H1 (cell line): ENCODE measurements around the gene NDUFA12. TPM values are rescaled to one million over a fixed set of nuclear protein-coding genes. Genes with fewer than 3 reads are reported as not detected.

Source experiments
- CTCF ChIA-PET: fragments of 300-600 bp; sonication (Branson Sonifier 250); formaldehyde crosslinking; loops from one replicate; lab custom pipeline; 2021; ENCODE audit not compliant: partially characterized antibody; lab: Charles Lee
- POLR2A ChIA-PET: fragments of 300-600 bp; sonication (Branson Sonifier 250); formaldehyde crosslinking; loops from one replicate; lab custom pipeline; 2021; ENCODE audit warnings: inconsistent platforms; ENCODE audit not compliant: partially characterized antibody; lab: Charles Lee
- DNase-seq, 2 experiments: peaks; one replicate each; pipeline versions ENCODE4 v3.0.0 to v3.0.0-alpha.2; 2010 to 2022; ENCODE audit warnings: low spot score in 2 of 2, low read depth in 1 of 2, mixed read lengths in 1 of 2
- FAIRE-seq: peaks from 2 replicates; lab custom pipeline; 2011; peaks lifted over from hg19 to GRCh38; lab: Jason Lieb, UNC
- H2AFZ ChIP-seq: 2 replicates; pipeline ENCODE4 v1.8.1; 2012; ENCODE audit warnings: low read length, inconsistent platforms
- H2AK5ac ChIP-seq: 2 replicates; pipeline ENCODE4 v1.6.1; 2013; ENCODE audit warnings: low read depth, low read length
- H2BK120ac ChIP-seq: replicated peaks from 2 replicates; pipeline ENCODE3; 2013; ENCODE audit warnings: low read depth, low read length, inconsistent platforms
- H2BK12ac ChIP-seq: 2 replicates; pipeline ENCODE4 v1.6.1; 2013; ENCODE audit warnings: low read depth, low read length
- H2BK15ac ChIP-seq: 2 replicates; pipeline ENCODE4 v1.6.1; 2013; ENCODE audit warnings: low read length
- H2BK20ac ChIP-seq: 2 replicates; pipeline ENCODE4 v1.6.1; 2013; ENCODE audit warnings: low read length
- H2BK5ac ChIP-seq: 2 replicates; pipeline ENCODE4 v1.6.1; 2013; ENCODE audit warnings: low read depth, low read length
- H3K14ac ChIP-seq: 2 replicates; pipeline ENCODE4 v1.6.1; 2013; ENCODE audit warnings: inconsistent platforms; ENCODE audit not compliant: insufficient read length
- H3K18ac ChIP-seq: 2 replicates; pipeline ENCODE4 v1.6.1; 2013; ENCODE audit warnings: low read length; ENCODE audit errors: extremely low read depth
- H3K23ac ChIP-seq: 2 replicates; pipeline ENCODE4 v1.6.1; 2013; ENCODE audit warnings: inconsistent platforms; ENCODE audit not compliant: insufficient read length
- H3K23me2 ChIP-seq: 2 replicates; pipeline ENCODE4 v1.6.1; 2013; ENCODE audit warnings: low read depth, low read length
- H3K27ac ChIP-seq: 2 replicates; pipeline ENCODE4 v1.6.1; 2011; ENCODE audit warnings: low read depth, low read length, inconsistent platforms
- H3K27me3 ChIP-seq, 4 experiments: replicated peaks in 1 of 4; 1 replicate in 1 of 4; 2 replicates in 3 of 4; pipeline versions ENCODE4 v1.6.1 to v1.8.1; 2011 to 2013; ENCODE audit warnings: low read length in 3 of 4, mild to moderate bottlenecking in 3 of 4, inconsistent platforms in 2 of 4, mixed read lengths in 2 of 4, moderate library complexity in 1 of 4; ENCODE audit not compliant: control insufficient read depth in 3 of 4, insufficient read depth in 3 of 4; ENCODE audit errors: extremely low read depth in 1 of 4
- H3K36me3 ChIP-seq, 4 experiments: 2 replicates each; pipeline versions ENCODE4 v1.6.1 to v1.8.1; 2011 to 2013; ENCODE audit warnings: mild to moderate bottlenecking in 4 of 4, low read length in 3 of 4, moderate library complexity in 2 of 4, control low read depth in 1 of 4, inconsistent platforms in 1 of 4; ENCODE audit not compliant: insufficient read depth in 4 of 4, control insufficient read depth in 2 of 4
- H3K4ac ChIP-seq: replicated peaks from 2 replicates; pipeline ENCODE3; 2013; ENCODE audit warnings: low read length, low read depth, mixed read lengths, inconsistent platforms; ENCODE audit not compliant: insufficient read length
- H3K4me1 ChIP-seq, 4 experiments: replicated peaks in 1 of 4; 1 replicate in 1 of 4; 2 replicates in 3 of 4; pipeline versions ENCODE4 v1.6.1 to v1.8.1; 2011 to 2013; ENCODE audit warnings: low read length in 3 of 4, inconsistent platforms in 2 of 4, mixed read lengths in 1 of 4; ENCODE audit not compliant: insufficient read depth in 4 of 4, control insufficient read depth in 3 of 4
- H3K4me2 ChIP-seq, 2 experiments: 2 replicates each; pipeline versions ENCODE4 v1.6.1 to v1.8.1; 2011 to 2013; ENCODE audit warnings: low read depth in 2 of 2, low read length in 2 of 2, control low read depth in 1 of 2, inconsistent platforms in 1 of 2, mild to moderate bottlenecking in 1 of 2; ENCODE audit not compliant: insufficient read depth in 1 of 2
- H3K4me3 ChIP-seq, 4 experiments: fragments of 200-600, 300-600 bp in 1 of 4; sonication (generic), shearing (Covaris generic), sonication (Bioruptor Twin) in 1 of 4; 2 replicates each; pipeline versions ENCODE4 v1.5.1 to v1.8.1; 2011 to 2016; ENCODE audit warnings: low read length in 4 of 4, low read depth in 3 of 4, control low read depth in 2 of 4, inconsistent platforms in 2 of 4, mild to moderate bottlenecking in 2 of 4, mixed read lengths in 1 of 4, moderate library complexity in 1 of 4; ENCODE audit not compliant: insufficient read depth in 2 of 4; ENCODE audit errors: extremely low read depth in 1 of 4
- H3K56ac ChIP-seq: replicated peaks from 2 replicates; pipeline ENCODE3; 2013; ENCODE audit warnings: low read depth, mild to moderate bottlenecking, mixed read lengths, low read length, inconsistent platforms; ENCODE audit not compliant: insufficient read length
- H3K79me1 ChIP-seq: 2 replicates; pipeline ENCODE4 v1.6.1; 2013; ENCODE audit warnings: low read depth, low read length, control low read depth
- H3K79me2 ChIP-seq, 2 experiments: 2 replicates each; pipeline versions ENCODE4 v1.6.1 to v1.8.1; 2012 to 2013; ENCODE audit warnings: low read length in 2 of 2, mild to moderate bottlenecking in 2 of 2, inconsistent platforms in 1 of 2; ENCODE audit not compliant: insufficient read depth in 2 of 2, control insufficient read depth in 1 of 2
- H3K9ac ChIP-seq, 4 experiments: replicated peaks in 1 of 4; 1 replicate in 1 of 4; 2 replicates in 3 of 4; pipeline versions ENCODE4 v1.6.1 to v1.8.1; 2011 to 2013; ENCODE audit warnings: low read depth in 3 of 4, low read length in 3 of 4, control low read depth in 2 of 4, mild to moderate bottlenecking in 2 of 4, moderate library complexity in 2 of 4, inconsistent platforms in 1 of 4; ENCODE audit errors: extremely low read depth in 1 of 4
- H3K9me3 ChIP-seq, 2 experiments: 2 replicates each; pipeline versions ENCODE4 v1.6.1 to v1.8.1; 2012 to 2013; ENCODE audit warnings: mild to moderate bottlenecking in 2 of 2, moderate library complexity in 2 of 2, control low read depth in 1 of 2, inconsistent platforms in 1 of 2, low read depth in 1 of 2, low read length in 1 of 2, mixed read lengths in 1 of 2; ENCODE audit not compliant: insufficient read depth in 2 of 2
- H4K20me1 ChIP-seq, 2 experiments: replicated peaks in 1 of 2; 2 replicates each; pipeline versions ENCODE3 to v1.8.1; 2011 to 2013; ENCODE audit warnings: inconsistent platforms in 2 of 2, low read length in 2 of 2, mild to moderate bottlenecking in 1 of 2; ENCODE audit not compliant: insufficient read depth in 2 of 2, control insufficient read depth in 1 of 2
- H4K5ac ChIP-seq: 2 replicates; pipeline ENCODE4 v1.6.1; 2013; ENCODE audit warnings: low read length, low read depth, mixed read lengths, inconsistent platforms; ENCODE audit not compliant: insufficient read length
- H4K8ac ChIP-seq: 2 replicates; pipeline ENCODE4 v1.8.0; 2013; ENCODE audit warnings: mild to moderate bottlenecking, moderate library complexity, low read length, inconsistent platforms; ENCODE audit not compliant: insufficient read depth; ENCODE audit errors: extremely low read depth
- H4K91ac ChIP-seq: replicated peaks from 2 replicates; pipeline ENCODE3; 2013; ENCODE audit warnings: low read length, mixed read lengths, inconsistent platforms; ENCODE audit not compliant: insufficient read length
- RFX5 ChIP-seq: IDR thresholded peaks from 2 replicates; pipeline ENCODE4 v1.6.1; 2011; ENCODE audit warnings: low read depth, low read length, improper control_type of control experiment, borderline replicate concordance
- WGBS, 2 experiments: shearing (Covaris generic) in 1 of 2; methylation state at CpG; one replicate each; pipeline versions ENCODE4 v1.1.6 to v1.1.7; 2013 to 2015; ENCODE audit warnings: low lambda C conversion rate in 2 of 2, mixed read lengths in 2 of 2, inconsistent platforms in 1 of 2, low coverage in 1 of 2, missing lambda C conversion rate in 1 of 2; ENCODE audit not compliant: insufficient replicate concordance in 2 of 2, insufficient coverage in 1 of 2, insufficient read length in 1 of 2; ENCODE audit errors: extremely low coverage in 1 of 2, missing lambda C conversion rate in 1 of 2; 5-methylcytosine and 5-hydroxymethylcytosine counted together
- polyA plus RNA-seq, 7 experiments: library from polyadenylated mRNA; depleted of rRNA in 3 of 7; stranded (reverse) in 5 of 7; unstranded in 2 of 7; fragments of >200 nt in 5 of 7; fragments of 200-250 nt in 2 of 7; gene quantifications; 1 replicate in 5 of 7; 2 replicates in 1 of 7; 4 replicates in 1 of 7; pipeline versions ENCODE4 v1.2.1 to v1.2.3, GENCODE V29; 2011 to 2013; ENCODE audit warnings: missing spikeins in 2 of 7, mixed read lengths in 2 of 7
- total RNA-seq: library from RNA; stranded (reverse); fragmentation: NEBNext Ultra II Directional; extraction: Animal tissue kit (Norgen Biotek cat#: 25700); gene quantifications from 2 replicates; pipeline ENCODE4 v1.2.1, GENCODE V29; 2021

NDUFA12 gene
- total and polyA plus RNA-seq, 2 of the 8 experiments (the other 6 are each of a cell fraction or from before 2014, with no cell fraction given), result 98.1 to 157 TPM

GRCh38 chr12:94987801-94988200 is 15.7 kb downstream of the NDUFA12 start:
- H4K8ac ChIP-seq, result no peak overlapping the region
- no peak overlapping the region for H3K56ac ChIP-seq
- H3K23me2 ChIP-seq, result no peaks in the 10 kb centered on the region
- H2BK5ac ChIP-seq, result no peak overlapping the region
- H3K4ac ChIP-seq, result no peak overlapping the region
- CTCF ChIA-PET, result interaction anchor here (0.8 to 1.8 kb wide), 2 partner anchors 16 to 86 kb away, joined by 3 to 5 read pairs; partner anchors contain the start of gene NR2C1
- POLR2A ChIA-PET, result interaction anchor here (1.2 kb wide), 1 partner anchor 96 kb away, joined by 3 read pairs; no protein-coding TSS in a partner anchor
- H2BK120ac ChIP-seq, result no peak overlapping the region
- no peak overlapping the region for H3K27ac ChIP-seq
- H3K9me3 ChIP-seq, result no peaks in the 10 kb centered on the region
- H3K36me3 ChIP-seq, result peaks cover 0 to 5% (median 3%) of the 10 kb centered on the region in 4 experiments; a peak in 5 of 8 replicates
- H3K18ac ChIP-seq, result no peak overlapping the region
- no peak overlapping the region for H3K4me2 ChIP-seq
- H3K4me3 ChIP-seq, result no peak overlapping the region
- no peak overlapping the region for H2AFZ ChIP-seq
- WGBS, 2 experiments, result 91% methylated on average over 2 of the region's 2 CpGs; no CpG with 5 or more reads in 1 of the 2 experiments
- H2BK12ac ChIP-seq, result no peak overlapping the region
- no peak overlapping the region for H4K5ac ChIP-seq
- no peak overlapping the region for H2AK5ac ChIP-seq
- DNase-seq, result no peak
- no peak for TF ChIP-seq RFX5
- TF ChIP-seq, all 59 proteins: peak for 0
- no peak overlapping the region for H3K9ac ChIP-seq
- H3K27me3 ChIP-seq, result no peaks in the 10 kb centered on the region
- peaks cover 0 to 6% (median 1%) of the 10 kb centered on the region in 4 experiments; a peak in 2 of 7 replicates for H3K4me1 ChIP-seq
- no peaks in the 10 kb centered on the region for H3K79me1 ChIP-seq
- H4K91ac ChIP-seq, result no peak overlapping the region
- no peak for FAIRE-seq
- no peaks in the 10 kb centered on the region for H3K79me2 ChIP-seq
- H4K20me1 ChIP-seq, result no peaks in the 10 kb centered on the region
- no peak overlapping the region for H2BK20ac ChIP-seq
- no peak overlapping the region for H2BK15ac ChIP-seq
- no peak overlapping the region for H3K14ac ChIP-seq
- H3K23ac ChIP-seq, result no peak overlapping the region
